A549 (cell line): Measurements from ENCODE around the gene ATP13A4. TPM values are rescaled to one million over a fixed set of nuclear protein-coding genes. Genes with fewer than 3 reads are reported as not detected.

Experiments
- ATAC-seq, 2 experiments: fragments of 200-7000 bp in 1 of 2; fragments of >200 bp in 1 of 2; cut with Nextera tagmentation in 1 of 2; cut with Tn5 transposase in 1 of 2; 3 replicates each; pipeline versions ENCODE4 v1.8.0 to v1.9.1; 2018 to 2020; ENCODE audit warnings: mild to moderate bottlenecking in 1 of 2, moderate library complexity in 1 of 2
- CTCF ChIA-PET: fragments of 300-600 bp; sonication (Branson Sonifier 250); formaldehyde crosslinking; extraction: SDS; loops from one replicate; lab custom pipeline; 2021; ENCODE audit warnings: antibody characterized with exemption, inconsistent platforms; lab: Yijun Ruan, JAX
- POLR2A ChIA-PET: fragments of 350-600 bp; formaldehyde crosslinking; extraction: SDS; loops from one replicate; lab custom pipeline; 2021; ENCODE audit warnings: antibody characterized with exemption, inconsistent platforms; lab: Yijun Ruan, JAX
- DNase-seq, 2 experiments: peaks; one replicate each; pipeline versions ENCODE4 v3.0.0 to v3.0.0-alpha.2; 2011 to 2016; ENCODE audit warnings: low read depth in 1 of 2, low spot score in 1 of 2
- FAIRE-seq: peaks from 2 replicates; lab custom pipeline; 2011; peaks lifted over from hg19 to GRCh38; lab: Jason Lieb, UNC
- H3K27ac ChIP-seq, 2 experiments: fragments of >200 bp; sonication (Bioruptor Twin); formaldehyde crosslinking; 3 replicates each; pipeline ENCODE4 v1.5.1; 2016 to 2017
- H3K4me1 ChIP-seq: fragments of >200 bp; sonication (Bioruptor Twin); formaldehyde crosslinking; 3 replicates; pipeline ENCODE4 v1.6.1; 2016
- H3K4me2 ChIP-seq: fragments of >200 bp; sonication (Bioruptor Twin); formaldehyde crosslinking; 3 replicates; pipeline ENCODE4 v1.6.1; 2016
- H3K4me3 ChIP-seq: fragments of >200 bp; sonication (Bioruptor Twin); formaldehyde crosslinking; 3 replicates; pipeline ENCODE4 v1.5.1; 2016
- H3K9me3 ChIP-seq: fragments of >200 bp; sonication (Bioruptor Twin); formaldehyde crosslinking; 3 replicates; pipeline ENCODE4 v1.6.1; 2016
- BHLHE40 ChIP-seq: IDR thresholded peaks from 2 replicates; pipeline ENCODE4 v1.6.1; 2012; ENCODE audit warnings: low read depth, low read length, inconsistent platforms
- CBX8 ChIP-seq: fragments of 200-600 bp; sonication (generic); IDR thresholded peaks from 2 replicates; pipeline ENCODE4 v1.6.1; 2016
- CHD4 ChIP-seq: fragments of 200-600 bp; sonication (generic); IDR thresholded peaks from 2 replicates; pipeline ENCODE4 v1.6.1; 2016; ENCODE audit warnings: antibody characterized with exemption, mild to moderate bottlenecking, borderline replicate concordance
- CTCF ChIP-seq: fragments of >200 bp; sonication (Bioruptor Twin); formaldehyde crosslinking; IDR thresholded peaks from 3 replicates; pipeline ENCODE4 v1.5.1; 2016
- E2F6 ChIP-seq: IDR thresholded peaks from 2 replicates; pipeline ENCODE4 v1.6.1; 2012; ENCODE audit warnings: low read depth, borderline replicate concordance
- EHMT2 ChIP-seq: fragments of 200-600 bp; sonication (generic); IDR thresholded peaks from 2 replicates; pipeline ENCODE4 v1.6.1; 2016; ENCODE audit warnings: antibody characterized with exemption, low read depth, mild to moderate bottlenecking, moderate library complexity
- ELK1 ChIP-seq: fragments of 150-350 bp; IDR thresholded peaks from 2 replicates; pipeline ENCODE4 v1.6.1; 2014; ENCODE audit warnings: low read depth, mild to moderate bottlenecking, low read length
- EP300 ChIP-seq, 2 experiments: fragments of >200 bp; sonication (Bioruptor Twin); formaldehyde crosslinking; IDR thresholded peaks; 2 replicates in 1 of 2; 3 replicates in 1 of 2; pipeline ENCODE4 v1.6.1; 2016 to 2017
- FOXS1 ChIP-seq: fragments of 250-450 bp; sonication (Bioruptor Pico); IDR thresholded peaks from 2 replicates; pipeline ENCODE4 v1.5.0; 2020; ENCODE audit warnings: mild to moderate bottlenecking, moderate library complexity
- HDAC2 ChIP-seq: fragments of 200-600 bp; sonication (generic); IDR thresholded peaks from 2 replicates; pipeline ENCODE4 v1.6.1; 2016
- HES2 ChIP-seq: fragments of >200 bp; sonication (Bioruptor Twin); formaldehyde crosslinking; IDR thresholded peaks from 2 replicates; pipeline ENCODE4 v1.6.1; 2016
- HEYL ChIP-seq: fragments of 250-450 bp; sonication (Bioruptor Pico); IDR thresholded peaks from 2 replicates; pipeline ENCODE4 v1.8.0; 2021; ENCODE audit warnings: mild to moderate bottlenecking, moderate library complexity
- HMGXB4 ChIP-seq: fragments of 250-450 bp; sonication (Bioruptor Pico); IDR thresholded peaks from 2 replicates; pipeline ENCODE4 v1.5.0; 2021; ENCODE audit warnings: mild to moderate bottlenecking, moderate library complexity, borderline replicate concordance
- JUNB ChIP-seq: fragments of >200 bp; sonication (Bioruptor Twin); formaldehyde crosslinking; IDR thresholded peaks from 2 replicates; pipeline ENCODE4 v1.6.1; 2016
- KDM5A ChIP-seq: fragments of 200-600 bp; sonication (generic); IDR thresholded peaks from 2 replicates; pipeline ENCODE4 v1.6.1; 2016; ENCODE audit warnings: antibody characterized with exemption, mild to moderate bottlenecking
- MAFK ChIP-seq: fragments of 450-650 bp; IDR thresholded peaks from 2 replicates; pipeline ENCODE4 v1.6.1; 2014; ENCODE audit not compliant: partially characterized antibody
- MAX ChIP-seq: IDR thresholded peaks from 2 replicates; pipeline ENCODE4 v1.6.1; 2012
- MAZ ChIP-seq: fragments of 150-350 bp; IDR thresholded peaks from 2 replicates; pipeline ENCODE4 v1.6.1; 2014; ENCODE audit warnings: antibody characterized with exemption, low read depth, low read length, borderline replicate concordance
- NFE2L2 ChIP-seq: fragments of 150-350 bp; conservative IDR thresholded peaks from 2 replicates; pipeline ENCODE4 v1.6.1; 2014; ENCODE audit warnings: low read length
- NR3C1 ChIP-seq: fragments of >200 bp; sonication (Bioruptor Twin); formaldehyde crosslinking; IDR thresholded peaks from 3 replicates; pipeline ENCODE4 v1.6.1; 2017
- POLR2A ChIP-seq: IDR thresholded peaks from 2 replicates; pipeline ENCODE4 v1.6.1; 2012; ENCODE audit warnings: mild to moderate bottlenecking, low read length
- POLR2AphosphoS2 ChIP-seq: conservative IDR thresholded peaks from 2 replicates; pipeline ENCODE4 v1.6.1; 2012; ENCODE audit warnings: low read length, improper control_type of control experiment, inconsistent platforms
- RAD21 ChIP-seq, 2 experiments: fragments of >200 bp in 1 of 2; sonication (Bioruptor Twin) in 1 of 2; formaldehyde crosslinking in 1 of 2; IDR thresholded peaks in 1 of 2; conservative IDR thresholded peaks in 1 of 2; 2 replicates in 1 of 2; 3 replicates in 1 of 2; pipeline ENCODE4 v1.6.1; 2012 to 2018; ENCODE audit warnings: inconsistent platforms in 1 of 2
- RARB ChIP-seq: fragments of 250-450 bp; sonication (Bioruptor Pico); IDR thresholded peaks from 2 replicates; pipeline ENCODE4 v1.8.0; 2021; ENCODE audit warnings: mild to moderate bottlenecking, moderate library complexity
- RNF2 ChIP-seq: fragments of 200-600 bp; sonication (generic); IDR thresholded peaks from 2 replicates; pipeline ENCODE4 v1.6.1; 2016; ENCODE audit warnings: low read depth, mild to moderate bottlenecking, antibody characterized with exemption, moderate library complexity, borderline replicate concordance
- SREBF2 ChIP-seq: fragments of 450-650 bp; IDR thresholded peaks from 2 replicates; pipeline ENCODE4 v1.6.1; 2014; ENCODE audit warnings: mild to moderate bottlenecking, moderate library complexity
- TFCP2L1 ChIP-seq: fragments of 250-450 bp; sonication (Bioruptor Pico); IDR thresholded peaks from 2 replicates; pipeline ENCODE4 v1.5.0; 2021; ENCODE audit warnings: mild to moderate bottlenecking
- USF2 ChIP-seq: fragments of 450-650 bp; IDR thresholded peaks from 2 replicates; pipeline ENCODE4 v1.6.1; 2014; ENCODE audit warnings: antibody characterized with exemption
- ZC3H11A ChIP-seq: fragments of 450-650 bp; IDR thresholded peaks from 2 replicates; pipeline ENCODE4 v1.6.1; 2014; ENCODE audit warnings: antibody characterized with exemption, mild to moderate bottlenecking
- ZFP36 ChIP-seq: fragments of 450-650 bp; IDR thresholded peaks from 2 replicates; pipeline ENCODE4 v1.6.1; 2014; ENCODE audit warnings: borderline replicate concordance; ENCODE audit not compliant: partially characterized antibody
- WGBS: methylation state at CpG from one replicate; pipeline ENCODE4 v1.1.6; 2017; ENCODE audit errors: missing lambda C conversion rate; 5-methylcytosine and 5-hydroxymethylcytosine counted together
- polyA plus RNA-seq, 4 experiments: library from polyadenylated mRNA; depleted of rRNA in 3 of 4; stranded (reverse); fragments of >200 nt; fragmentation: RNase III in 1 of 4; extraction: RNeasy Plus Mini Kit Qiagen cat#74134 plus additional on column Dnase treatment in 1 of 4; gene quantifications; 2 replicates in 3 of 4; 3 replicates in 1 of 4; pipeline ENCODE4 v1.2.3, GENCODE V29; 2011 to 2017
- TF ChIP-seq, protein P1 (sequence below): IDR thresholded peaks from 2 replicates; pipeline ENCODE4 v1.6.1; 2012

ATP13A4 gene
- polyA plus RNA-seq, 2 of the 4 experiments (the other 2 are of a cell fraction), result 0.09 to 0.10 TPM

GRCh38 chr3:193396451-193397244 lies 158.0 kb downstream of the ATP13A4 start:
- POLR2A ChIA-PET, result no interaction called here
- DNase-seq (no peak), FAIRE-seq (no peak)
- no peak for TF ChIP-seq POLR2AphosphoS2
- no peak for TF ChIP-seq ZFP36
- TF ChIP-seq BHLHE40, result no peak
- no peak for TF ChIP-seq MAZ
- no peak for TF ChIP-seq MAX
- no peak for TF ChIP-seq RARB (CRISPR knock-in tag)
- TF ChIP-seq E2F6, result no peak
- TF ChIP-seq MAFK, result no peak
- TF ChIP-seq SREBF2, result no peak
- no peak for TF ChIP-seq ELK1
- TF ChIP-seq HMGXB4, result no peak
- TF ChIP-seq USF2, result no peak
- TF ChIP-seq JUNB, result no peak
- TF ChIP-seq HEYL (CRISPR knock-in tag), result no peak
- TF ChIP-seq NFE2L2, result no peak
- no peak for TF ChIP-seq HES2
- TF ChIP-seq FOXS1 (CRISPR knock-in tag), result no peak
- TF ChIP-seq, all 56 proteins: peak for 0
- no peak overlapping the region for H3K4me2 ChIP-seq
- no peaks in the 10 kb centered on the region for H3K9me3 ChIP-seq
- 0% methylated on average over 2 of the region's 7 CpGs for WGBS
- CTCF ChIA-PET, result interaction anchor here (1.2 kb wide), 1 partner anchor 14 kb away, joined by 4 read pairs; no protein-coding TSS in a partner anchor
- H3K4me1 ChIP-seq, result no peaks in the 10 kb centered on the region
- no peak overlapping the region for H3K4me3 ChIP-seq
- no peak overlapping the region for H3K27ac ChIP-seq
- no peak for ATAC-seq

DNA sequence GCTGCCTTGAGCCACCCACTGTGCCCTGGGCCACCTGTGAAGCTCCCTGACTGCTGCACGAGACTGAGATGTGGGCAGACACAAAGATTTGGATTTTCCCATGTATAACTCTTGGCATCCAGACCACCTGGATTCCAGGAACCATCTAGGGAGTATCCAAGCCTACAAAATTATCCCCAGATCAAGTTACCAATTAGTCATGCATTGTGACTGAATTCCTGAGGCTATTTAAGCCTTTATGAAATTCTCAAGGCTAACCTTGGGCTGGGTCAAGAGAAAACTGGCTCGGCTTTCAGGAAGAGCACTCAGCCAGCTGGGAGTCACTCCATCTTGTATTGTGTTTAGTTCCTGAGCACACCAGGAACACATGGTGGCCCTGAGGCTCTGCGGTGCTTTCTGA lies 162.8 kb downstream of the ATP13A4 start:
- Histone ChIP-seq H3K4me1 (no peaks in the 10 kb centered on the region), H3K27ac (no peak overlapping the region), H3K4me3 (no peak overlapping the region), H3K9me3 (no peaks in the 10 kb centered on the region), H3K4me2 (no peak overlapping the region)
- FAIRE-seq (no peak), ATAC-seq (no peak), DNase-seq (no peak)
- WGBS, result 33% methylated on average over 3 of the region's 3 CpGs
- ChIA-PET CTCF (interaction anchor here (1.7 kb wide), 1 partner anchor 579 kb away, joined by 4 read pairs; no protein-coding TSS in a partner anchor), POLR2A (no interaction called here)
- TF ChIP-seq MAFK, result no peak
- TF ChIP-seq HDAC2, result no peak
- TF ChIP-seq, protein P1, sequence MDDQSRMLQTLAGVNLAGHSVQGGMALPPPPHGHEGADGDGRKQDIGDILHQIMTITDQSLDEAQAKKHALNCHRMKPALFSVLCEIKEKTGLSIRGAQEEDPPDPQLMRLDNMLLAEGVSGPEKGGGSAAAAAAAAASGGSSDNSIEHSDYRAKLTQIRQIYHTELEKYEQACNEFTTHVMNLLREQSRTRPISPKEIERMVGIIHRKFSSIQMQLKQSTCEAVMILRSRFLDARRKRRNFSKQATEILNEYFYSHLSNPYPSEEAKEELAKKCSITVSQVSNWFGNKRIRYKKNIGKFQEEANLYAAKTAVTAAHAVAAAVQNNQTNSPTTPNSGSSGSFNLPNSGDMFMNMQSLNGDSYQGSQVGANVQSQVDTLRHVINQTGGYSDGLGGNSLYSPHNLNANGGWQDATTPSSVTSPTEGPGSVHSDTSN, result no peak
- no peak for TF ChIP-seq CHD4
- TF ChIP-seq EHMT2, result no peak
- no peak for TF ChIP-seq EP300 (IDR thresholded peaks at IDR 0.05)
- TF ChIP-seq RNF2, result no peak
- no peak for TF ChIP-seq RAD21 (conservative IDR thresholded peaks at IDR 0.05 in 1 of 2, IDR thresholded peaks at IDR 0.05 in 1 of 2)
- no peak for TF ChIP-seq CBX8
- no peak for TF ChIP-seq ZFP36
- TF ChIP-seq POLR2A, result no peak
- TF ChIP-seq KDM5A, result no peak
- no peak for TF ChIP-seq TFCP2L1 (CRISPR knock-in tag)
- TF ChIP-seq HES2, result no peak
- TF ChIP-seq ZC3H11A, result no peak
- no peak for TF ChIP-seq NR3C1
- no peak for TF ChIP-seq CTCF
